Measurements from ENCODE around the gene CACNA1H.
"Not testable (repeated sequence)": the region's sequence is repeated elsewhere in the genome, so short reads cannot be mapped to it uniquely, and the experiment has no call there.

CACNA1H gene

DNA sequence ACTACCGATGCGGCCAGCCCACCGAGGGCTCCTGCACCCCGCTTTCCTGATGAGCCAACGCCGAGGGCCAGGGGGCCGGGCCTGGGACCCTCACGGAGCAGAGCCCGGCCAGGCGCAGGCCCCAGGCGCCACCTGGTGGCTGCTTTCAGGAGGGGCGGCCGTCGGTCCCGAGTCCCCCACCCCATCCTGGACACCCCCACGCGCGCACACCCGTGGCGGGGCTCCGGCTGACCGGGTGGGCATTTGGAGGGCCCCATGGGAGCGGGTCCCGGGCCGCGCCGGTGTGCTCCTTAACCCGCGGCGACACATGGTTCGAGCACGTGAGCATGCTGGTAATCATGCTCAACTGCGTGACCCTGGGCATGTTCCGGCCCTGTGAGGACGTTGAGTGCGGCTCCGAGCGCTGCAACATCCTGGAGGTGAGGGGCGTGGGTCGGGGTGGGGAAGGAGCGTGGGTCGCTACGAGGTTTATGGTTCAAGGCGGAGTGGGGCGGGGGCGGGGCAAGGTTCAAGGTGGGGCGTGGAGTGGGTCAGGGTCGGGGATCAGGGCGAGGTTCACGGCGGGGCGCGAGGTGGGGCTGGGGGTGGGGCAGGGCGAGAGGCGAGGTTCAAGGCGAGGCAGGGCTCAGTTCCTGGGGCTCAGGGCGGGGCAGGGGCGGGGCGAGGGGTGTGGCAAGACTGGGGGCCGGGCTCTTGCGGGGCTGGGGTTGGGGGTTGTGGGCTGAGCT is 41.9 kb downstream of the CACNA1H start:
- no peak for DNase-seq

DNA sequence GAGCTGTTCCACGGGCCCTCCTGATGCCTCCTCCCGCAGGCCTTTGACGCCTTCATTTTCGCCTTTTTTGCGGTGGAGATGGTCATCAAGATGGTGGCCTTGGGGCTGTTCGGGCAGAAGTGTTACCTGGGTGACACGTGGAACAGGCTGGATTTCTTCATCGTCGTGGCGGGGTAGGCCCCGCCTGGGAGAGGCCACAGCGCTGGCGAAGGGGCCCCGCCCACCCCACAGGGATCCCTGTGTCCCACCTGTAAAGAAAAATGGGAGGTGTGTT is 42.4 kb downstream of the CACNA1H start:
- DNase-seq = no peak

DNA sequence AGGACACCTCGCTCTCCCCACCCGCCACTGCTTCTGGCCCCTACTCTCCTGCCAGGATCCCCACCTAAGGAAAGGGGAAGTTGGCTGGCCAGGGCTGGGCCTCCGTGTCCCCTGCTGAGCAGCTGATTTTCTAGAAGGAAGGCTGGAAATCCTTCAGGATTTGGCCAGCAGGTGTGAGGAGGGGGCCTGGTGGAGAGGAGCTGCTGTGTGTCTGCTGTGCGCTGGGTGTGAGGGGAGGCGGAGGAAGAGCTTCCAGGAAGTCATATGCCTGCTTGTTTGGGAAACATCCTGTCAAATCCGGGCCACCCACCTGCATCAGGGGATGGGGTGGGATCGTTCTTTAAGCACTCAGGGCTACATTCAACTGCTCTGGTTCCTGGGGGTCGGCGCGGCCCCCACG is 43.6 kb downstream of the CACNA1H start:
- DNase-seq = no peak

DNA sequence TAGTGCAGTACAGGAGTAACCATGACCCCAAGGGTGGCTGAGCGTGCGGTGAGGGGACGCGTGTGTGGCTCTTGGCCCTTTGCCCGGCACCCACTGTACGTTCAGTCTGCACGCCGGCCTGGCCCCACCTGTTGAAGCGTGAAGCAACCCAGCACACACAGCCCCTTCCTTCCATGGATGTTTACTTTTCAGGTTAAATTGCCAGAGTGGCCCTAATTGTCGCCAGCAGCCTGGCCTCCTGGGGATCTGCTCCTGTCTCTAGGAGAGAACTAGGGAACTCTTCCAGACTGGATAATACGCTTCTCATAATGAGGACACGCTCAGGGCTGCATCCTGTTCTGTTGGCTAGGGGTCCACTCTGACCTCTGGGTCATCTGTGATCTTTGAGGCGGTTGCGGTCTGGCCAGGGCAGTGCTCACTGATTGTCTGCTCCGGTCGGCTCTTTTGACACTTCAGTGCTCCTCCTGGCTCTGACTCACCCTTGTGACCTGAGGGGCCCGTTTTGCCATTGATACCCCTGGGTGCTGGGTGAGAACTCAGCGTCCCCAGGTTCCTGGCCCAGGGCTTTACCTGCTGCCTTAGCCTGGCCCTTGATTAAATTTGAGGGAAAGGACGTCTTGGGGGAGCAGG is 44.4 kb downstream of the CACNA1H start:
- no peak for DNase-seq

DNA sequence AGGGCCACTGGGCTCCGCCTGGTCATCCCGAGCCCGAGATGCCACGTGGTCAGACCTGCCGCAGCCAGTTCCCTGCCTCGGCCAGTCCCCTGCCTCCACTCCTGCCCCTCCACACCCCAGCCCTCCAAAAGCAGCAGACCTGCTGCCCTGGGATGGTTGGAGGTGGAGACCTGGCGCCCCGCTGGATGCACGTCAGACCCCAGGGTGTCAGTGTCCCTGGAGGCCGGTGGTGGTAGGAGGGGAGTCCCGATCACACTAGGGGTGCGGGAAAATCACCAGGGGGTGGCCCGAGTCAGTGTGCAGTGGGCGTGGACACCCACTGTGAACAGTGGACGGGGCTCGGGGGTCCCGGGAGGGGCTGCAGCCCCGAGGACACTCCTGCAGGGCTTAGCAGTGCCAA is 45.3 kb downstream of the CACNA1H start:
- DNase-seq = no peak

DNA sequence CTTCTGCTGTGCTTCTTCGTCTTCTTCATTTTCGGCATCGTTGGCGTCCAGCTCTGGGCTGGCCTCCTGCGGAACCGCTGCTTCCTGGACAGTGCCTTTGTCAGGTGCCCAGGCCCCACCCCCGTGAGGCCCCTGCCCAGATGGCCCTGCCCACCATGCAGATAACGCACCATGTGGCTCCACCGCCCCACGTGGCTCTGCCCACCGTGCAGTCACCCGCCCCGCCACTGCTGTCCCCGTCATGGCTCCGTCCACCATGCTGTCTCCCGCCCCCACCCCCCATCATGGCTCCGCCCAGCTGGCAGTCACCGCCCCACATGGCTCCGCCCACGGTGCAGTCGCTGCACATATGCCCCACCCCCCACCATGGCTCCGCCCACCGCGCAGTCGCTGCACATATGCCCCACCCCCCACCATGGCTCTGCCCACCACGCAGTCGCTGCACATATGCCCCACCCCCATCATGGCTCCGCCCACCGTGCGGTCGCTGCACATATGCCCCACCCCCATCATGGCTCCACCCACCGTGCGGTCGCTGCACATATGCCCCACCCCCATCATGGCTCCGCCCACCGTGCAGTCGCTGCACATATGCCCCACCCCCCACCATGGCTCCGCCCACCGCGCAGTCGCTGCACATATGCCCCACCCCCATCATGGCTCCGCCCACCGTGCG is 45.9 kb downstream of the CACNA1H start:
- DNase-seq = not testable (repeated sequence)

DNA sequence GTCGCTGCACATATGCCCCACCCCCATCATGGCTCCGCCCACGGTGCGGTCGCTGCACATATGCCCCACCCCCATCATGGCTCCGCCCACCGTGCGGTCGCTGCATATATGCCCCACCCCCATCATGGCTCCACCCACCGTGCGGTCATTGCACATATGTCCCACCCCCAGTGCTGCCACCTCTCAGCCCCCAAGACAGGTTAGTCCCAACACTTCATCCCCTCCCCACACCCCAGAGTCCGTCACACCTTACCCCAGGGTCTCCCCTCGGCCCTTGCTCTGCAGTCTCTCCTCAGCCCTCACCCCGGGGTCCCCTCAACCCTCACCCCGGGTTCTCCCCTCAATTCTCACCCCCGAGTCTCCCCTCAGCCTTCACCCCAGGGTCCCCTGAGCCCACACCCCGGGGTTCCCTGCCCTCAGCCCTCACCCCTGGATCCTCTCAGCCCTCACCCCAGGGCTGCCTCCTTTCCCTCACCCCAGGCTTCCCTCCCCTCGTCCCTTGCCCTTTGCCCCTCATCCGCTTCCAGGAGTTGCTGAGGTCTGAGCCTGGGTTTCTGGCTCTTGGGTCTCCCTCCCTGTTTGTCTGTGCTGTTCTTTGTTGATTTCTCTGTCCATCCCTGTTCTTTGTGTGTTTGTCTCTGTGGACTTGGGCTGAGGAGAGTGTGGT is 46.6 kb downstream of the CACNA1H start:
- DNase-seq = no peak

DNA sequence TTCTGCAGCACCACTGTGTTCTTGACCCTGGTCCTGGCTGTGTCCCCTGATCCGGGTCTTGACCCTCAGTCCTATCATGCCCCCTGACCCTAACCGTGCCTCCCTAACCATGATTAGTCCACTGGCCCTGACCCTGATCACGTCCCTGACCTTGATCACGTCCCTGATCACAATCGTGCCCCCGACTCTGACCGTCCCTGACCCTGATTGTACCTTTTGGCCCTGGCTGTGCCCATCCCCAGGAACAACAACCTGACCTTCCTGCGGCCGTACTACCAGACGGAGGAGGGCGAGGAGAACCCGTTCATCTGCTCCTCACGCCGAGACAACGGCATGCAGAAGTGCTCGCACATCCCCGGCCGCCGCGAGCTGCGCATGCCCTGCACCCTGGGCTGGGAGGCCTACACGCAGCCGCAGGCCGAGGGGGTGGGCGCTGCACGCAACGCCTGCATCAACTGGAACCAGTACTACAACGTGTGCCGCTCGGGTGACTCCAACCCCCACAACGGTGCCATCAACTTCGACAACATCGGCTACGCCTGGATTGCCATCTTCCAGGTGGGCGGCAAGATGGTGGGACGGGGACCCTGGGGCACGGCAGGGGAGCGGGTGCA is 47.2 kb downstream of the CACNA1H start:
- DNase-seq = no peak

DNA sequence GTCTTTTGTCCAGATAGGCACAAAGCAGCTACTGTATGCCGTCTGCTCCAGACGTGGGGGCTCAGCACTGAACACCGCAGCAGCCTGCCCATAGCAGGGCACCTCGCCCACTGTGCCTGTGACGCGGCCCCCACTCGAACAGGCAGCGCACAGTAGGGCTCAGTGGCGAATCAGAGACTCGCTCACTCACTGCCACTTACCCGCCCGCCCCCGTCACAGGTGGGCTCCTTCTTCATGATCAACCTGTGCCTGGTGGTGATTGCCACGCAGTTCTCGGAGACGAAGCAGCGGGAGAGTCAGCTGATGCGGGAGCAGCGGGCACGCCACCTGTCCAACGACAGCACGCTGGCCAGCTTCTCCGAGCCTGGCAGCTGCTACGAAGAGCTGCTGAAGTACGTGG is 48.5 kb downstream of the CACNA1H start:
- DNase-seq = no peak

DNA sequence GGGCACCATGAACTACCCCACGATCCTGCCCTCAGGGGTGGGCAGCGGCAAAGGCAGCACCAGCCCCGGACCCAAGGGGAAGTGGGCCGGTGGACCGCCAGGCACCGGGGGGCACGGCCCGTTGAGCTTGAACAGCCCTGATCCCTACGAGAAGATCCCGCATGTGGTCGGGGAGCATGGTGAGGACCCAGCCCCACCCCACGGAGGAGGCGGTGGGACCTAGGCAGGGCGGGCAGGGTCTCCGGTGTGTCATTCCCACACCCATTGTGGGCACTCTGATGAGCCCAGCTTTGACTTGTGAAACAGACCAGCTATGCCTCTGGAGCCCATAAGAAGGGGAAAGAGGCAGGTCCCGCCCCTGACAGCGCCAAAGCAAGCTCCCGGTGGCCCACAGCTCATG is 49.4 kb downstream of the CACNA1H start:
- DNase-seq = no peak

DNA sequence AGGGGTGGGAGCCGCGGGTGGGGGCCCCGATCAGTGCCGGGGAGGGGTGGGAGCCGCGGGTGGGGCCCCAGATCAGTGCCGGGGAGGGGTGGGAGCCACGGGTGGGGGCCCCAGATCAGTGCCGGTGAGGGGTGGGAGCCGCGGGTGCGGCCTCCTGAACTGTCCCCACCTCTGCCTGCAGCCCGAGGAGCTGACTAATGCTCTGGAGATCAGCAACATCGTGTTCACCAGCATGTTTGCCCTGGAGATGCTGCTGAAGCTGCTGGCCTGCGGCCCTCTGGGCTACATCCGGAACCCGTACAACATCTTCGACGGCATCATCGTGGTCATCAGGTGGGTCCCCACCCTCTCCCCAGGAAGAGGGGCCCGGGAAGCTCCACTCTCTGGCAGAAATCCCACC is 52.0 kb downstream of the CACNA1H start:
- no peak for DNase-seq

DNA sequence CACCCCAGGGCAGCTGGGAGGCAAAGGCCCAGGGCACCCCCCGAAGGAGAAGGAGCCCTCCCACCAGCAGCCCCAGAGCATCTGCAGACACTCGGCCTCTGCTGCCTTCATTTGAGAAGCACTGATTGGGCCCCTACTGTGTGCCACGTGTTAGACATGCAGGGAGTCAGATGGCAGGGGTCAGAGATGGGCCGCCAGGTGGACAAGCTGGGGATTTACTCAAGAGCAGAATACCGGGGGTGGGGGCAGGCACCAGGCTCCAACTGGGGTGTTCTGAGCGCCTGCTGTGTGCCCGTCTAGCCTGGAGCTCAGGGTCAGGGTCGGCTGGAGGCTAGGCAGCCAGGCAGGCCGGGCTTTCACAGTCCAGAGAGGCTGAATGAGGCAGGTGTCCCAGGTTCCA is 53.4 kb downstream of the CACNA1H start:
- no peak for DNase-seq

DNA sequence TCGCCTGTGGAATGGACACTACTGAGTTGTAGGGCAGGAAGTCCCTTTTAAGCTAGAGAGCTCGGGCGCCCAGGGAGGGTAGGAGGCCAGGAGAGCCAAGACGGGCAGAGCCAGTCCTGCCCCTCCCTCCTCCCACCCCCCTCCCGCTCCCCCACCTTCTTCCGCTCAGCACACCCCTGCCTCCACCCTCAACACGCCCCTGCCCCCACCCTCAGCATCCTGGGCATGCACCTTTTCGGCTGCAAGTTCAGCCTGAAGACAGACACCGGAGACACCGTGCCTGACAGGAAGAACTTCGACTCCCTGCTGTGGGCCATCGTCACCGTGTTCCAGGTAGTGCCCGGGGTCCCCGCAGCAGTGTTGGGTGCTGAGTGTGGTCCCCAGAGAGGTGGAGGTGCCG is 53.9 kb downstream of the CACNA1H start:
- DNase-seq = no peak

DNA sequence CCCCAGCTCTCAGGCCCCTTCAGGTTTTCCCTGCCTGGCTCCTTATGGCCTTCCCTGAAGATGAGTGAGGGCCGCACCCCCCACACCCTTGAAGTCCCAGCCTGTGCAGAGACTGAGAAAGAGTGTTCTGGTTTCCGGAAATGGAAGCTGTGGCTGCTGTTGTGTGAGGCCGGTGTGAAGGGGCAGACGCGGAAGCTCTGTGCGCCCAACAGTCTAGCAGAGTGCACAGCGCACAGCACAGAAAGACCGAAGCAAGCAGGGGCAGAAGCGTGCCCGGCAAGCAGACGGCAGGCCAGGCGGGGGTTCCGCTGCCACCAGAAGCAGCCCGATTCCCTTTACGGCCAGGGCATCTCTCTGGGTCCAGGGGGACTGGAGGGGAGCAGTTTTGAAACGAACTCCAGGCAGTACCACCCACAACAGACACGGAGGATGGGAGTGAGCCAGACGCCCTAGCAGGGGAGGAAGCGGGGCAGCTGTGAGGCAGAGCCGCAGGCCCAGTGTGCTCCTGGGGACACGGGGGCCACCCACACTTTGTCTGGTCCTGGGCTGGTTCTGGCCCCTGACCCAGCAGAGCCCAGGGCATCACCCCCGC is 55.4 kb downstream of the CACNA1H start:
- DNase-seq = no peak

DNA sequence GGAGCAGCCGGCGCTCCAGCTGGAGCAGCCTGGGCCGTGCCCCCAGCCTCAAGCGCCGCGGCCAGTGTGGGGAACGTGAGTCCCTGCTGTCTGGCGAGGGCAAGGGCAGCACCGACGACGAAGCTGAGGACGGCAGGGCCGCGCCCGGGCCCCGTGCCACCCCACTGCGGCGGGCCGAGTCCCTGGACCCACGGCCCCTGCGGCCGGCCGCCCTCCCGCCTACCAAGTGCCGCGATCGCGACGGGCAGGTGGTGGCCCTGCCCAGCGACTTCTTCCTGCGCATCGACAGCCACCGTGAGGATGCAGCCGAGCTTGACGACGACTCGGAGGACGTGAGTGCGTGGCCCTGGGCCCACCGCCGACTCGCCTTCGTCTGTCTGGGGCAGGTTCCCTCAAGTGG is 56.2 kb downstream of the CACNA1H start:
- DNase-seq = no peak

DNA sequence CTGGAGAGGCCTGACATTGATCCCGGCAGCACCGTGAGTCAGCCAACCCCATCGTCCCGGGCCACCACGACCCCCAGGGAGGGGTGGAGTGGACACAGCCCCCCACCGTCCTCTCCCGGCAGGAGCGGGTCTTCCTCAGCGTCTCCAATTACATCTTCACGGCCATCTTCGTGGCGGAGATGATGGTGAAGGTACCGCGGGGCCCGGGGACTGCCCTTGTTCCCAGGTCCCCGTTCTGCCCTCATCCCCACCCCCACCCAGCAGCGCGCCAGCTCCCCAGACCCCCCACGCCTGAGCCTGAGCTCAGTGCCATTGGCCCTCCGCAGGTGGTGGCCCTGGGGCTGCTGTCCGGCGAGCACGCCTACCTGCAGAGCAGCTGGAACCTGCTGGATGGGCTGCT is 57.6 kb downstream of the CACNA1H start:
- DNase-seq = no peak

DNA sequence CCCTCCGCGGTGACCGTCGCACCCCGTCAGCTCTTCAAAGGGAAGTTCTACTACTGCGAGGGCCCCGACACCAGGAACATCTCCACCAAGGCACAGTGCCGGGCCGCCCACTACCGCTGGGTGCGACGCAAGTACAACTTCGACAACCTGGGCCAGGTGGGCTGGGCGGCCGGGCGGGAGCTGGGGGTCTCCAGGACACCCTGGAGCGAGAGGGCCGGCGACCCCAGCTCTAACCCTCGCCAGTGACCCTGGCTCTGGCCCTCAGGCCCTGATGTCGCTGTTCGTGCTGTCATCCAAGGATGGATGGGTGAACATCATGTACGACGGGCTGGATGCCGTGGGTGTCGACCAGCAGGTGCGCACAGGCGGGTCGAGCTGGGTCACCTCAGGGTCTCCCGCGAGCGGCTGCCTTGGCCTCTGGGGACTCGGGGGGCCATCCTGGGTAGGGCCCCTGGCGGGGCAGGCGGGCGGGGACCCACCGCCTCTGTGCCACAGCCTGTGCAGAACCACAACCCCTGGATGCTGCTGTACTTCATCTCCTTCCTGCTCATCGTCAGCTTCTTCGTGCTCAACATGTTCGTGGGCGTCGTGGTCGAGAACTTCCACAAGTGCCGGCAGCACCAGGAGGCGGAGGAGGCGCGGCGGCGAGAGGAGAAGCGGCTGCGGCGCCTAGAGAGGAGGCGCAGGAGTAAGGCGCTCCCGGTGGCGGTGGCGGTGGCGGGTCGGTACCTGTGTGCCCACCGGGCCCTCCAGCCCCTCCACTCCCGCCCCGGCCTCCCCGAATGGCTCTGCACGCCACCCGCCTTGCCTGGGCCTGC is 58.8 kb downstream of the CACNA1H start:
- no peak for DNase-seq

DNA sequence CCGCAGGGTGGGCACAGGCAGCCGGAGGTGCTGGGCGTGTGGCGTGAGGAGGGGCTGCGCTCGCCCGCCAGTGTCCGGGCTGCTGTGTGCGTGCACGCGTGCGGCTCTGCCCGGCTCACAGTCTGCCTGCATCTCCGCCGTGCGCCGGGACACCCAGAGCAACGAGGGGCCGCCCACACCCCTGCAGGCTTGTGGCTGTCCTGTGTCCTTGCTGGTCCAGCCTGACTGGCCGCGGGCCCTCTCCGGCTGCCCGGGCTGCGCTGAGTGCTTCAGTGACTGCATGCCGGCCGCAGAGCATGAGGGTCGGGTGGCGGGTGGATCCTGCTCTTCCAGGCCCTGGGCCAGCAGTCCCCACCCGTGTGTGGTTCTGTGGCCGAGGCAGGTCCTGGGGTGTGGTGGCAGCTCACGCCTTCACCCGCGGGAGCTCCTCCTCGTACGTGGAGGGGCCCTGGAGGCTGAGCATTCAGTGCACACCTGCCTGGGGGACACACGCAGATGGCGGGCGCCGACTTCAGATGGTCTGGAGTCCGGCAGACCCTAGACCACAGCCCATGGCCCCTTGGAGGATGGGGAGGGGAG is 59.8 kb downstream of the CACNA1H start:
- DNase-seq = no peak

DNA sequence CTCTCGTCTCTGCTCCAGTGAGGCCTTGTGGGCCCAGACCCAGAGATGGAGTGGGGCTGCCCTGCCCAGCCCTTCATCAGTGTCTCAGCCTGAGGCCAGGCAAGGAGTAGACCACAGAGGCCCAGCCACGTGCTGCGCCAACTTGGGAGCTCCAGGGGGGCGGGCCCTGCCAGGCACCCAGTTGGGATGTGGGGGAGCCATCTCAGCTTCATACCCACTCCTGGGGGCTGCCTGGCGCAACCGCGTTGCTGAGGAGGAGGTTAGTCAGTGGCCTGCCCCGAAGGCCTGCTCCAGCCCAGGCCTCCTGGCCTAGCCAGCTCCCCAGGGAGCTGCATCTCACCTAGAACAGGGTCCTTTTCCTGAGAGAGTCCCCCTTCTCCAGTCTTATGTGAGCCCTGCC is 60.3 kb downstream of the CACNA1H start:
- DNase-seq = no peak

DNA sequence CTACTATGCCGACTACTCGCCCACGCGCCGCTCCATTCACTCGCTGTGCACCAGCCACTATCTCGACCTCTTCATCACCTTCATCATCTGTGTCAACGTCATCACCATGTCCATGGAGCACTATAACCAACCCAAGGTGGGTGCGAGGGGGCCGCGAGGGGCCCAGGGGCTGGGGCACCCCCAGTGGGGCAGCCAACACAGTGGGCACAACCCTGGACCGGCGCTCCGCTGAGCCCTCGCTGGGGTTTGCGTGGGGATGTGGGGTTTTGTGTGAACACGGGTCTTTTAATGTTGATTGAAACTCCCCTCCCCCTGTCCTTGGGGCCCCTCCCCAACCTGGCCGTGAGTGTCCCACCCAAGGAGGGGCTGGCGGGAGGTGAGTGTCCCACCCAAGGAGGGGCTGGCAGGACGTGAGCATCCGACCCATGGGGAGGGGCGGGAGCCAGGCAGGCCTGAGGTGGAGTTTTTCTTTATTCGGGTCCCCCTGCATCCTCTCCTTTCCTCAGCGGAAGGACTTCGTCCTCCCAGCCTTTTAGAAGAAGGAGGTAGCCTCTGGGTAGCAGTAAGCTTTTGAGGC is 61.0 kb downstream of the CACNA1H start:
- DNase-seq = no peak

DNA sequence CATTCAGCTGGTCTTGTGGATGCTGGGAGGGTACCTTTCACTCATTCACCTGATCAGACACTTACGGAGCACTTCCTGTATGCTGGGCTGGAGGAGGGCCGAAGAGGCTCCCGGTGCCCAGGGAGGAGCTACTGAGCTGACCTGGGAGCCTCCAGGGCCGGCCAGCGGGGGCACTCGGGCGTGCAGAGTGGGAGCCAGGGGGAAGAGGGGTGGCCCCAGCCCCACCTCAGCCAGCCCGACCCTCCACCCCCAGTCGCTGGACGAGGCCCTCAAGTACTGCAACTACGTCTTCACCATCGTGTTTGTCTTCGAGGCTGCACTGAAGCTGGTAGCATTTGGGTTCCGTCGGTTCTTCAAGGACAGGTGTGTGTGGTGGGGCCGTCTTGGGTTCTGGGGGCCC is 61.8 kb downstream of the CACNA1H start:
- DNase-seq = no peak

Measured in CD4-positive, alpha-beta T cell treated with Interferon gamma for 1 hour (primary cell).